H9 (cell line): ENCODE measurements around the gene DSCAM. TPM values are rescaled to one million over a fixed set of nuclear protein-coding genes. Genes with fewer than 3 reads are reported as not detected.

Source experiments
- DNase-seq: peaks from one replicate; pipeline ENCODE4 v3.0.0-alpha.2; 2017
- H2AFZ ChIP-seq: one replicate; pipeline ENCODE4 v1.6.1; 2013; ENCODE audit warnings: mild to moderate bottlenecking, low read length, control low read depth, moderate library complexity
- H2AK5ac ChIP-seq: 2 replicates; pipeline ENCODE4 v1.6.1; 2013; ENCODE audit warnings: low read length, control low read depth, mixed read lengths; ENCODE audit not compliant: insufficient read length
- H2BK120ac ChIP-seq: one replicate; pipeline ENCODE4 v1.6.1; 2013; ENCODE audit warnings: low read depth, mild to moderate bottlenecking, low read length, control low read depth, inconsistent platforms; ENCODE audit not compliant: poor library complexity, severe bottlenecking
- H2BK12ac ChIP-seq: 2 replicates; pipeline ENCODE4 v1.6.1; 2013; ENCODE audit warnings: low read length, control low read depth, mixed read lengths, low read depth; ENCODE audit not compliant: insufficient read length
- H2BK15ac ChIP-seq: 2 replicates; pipeline ENCODE4 v1.6.1; 2013; ENCODE audit warnings: low read depth, low read length, control low read depth
- H2BK20ac ChIP-seq: one replicate; pipeline ENCODE4 v1.6.1; 2013; ENCODE audit warnings: low read depth, mild to moderate bottlenecking, low read length, control low read depth, inconsistent platforms; ENCODE audit not compliant: poor library complexity, severe bottlenecking
- H2BK5ac ChIP-seq: 2 replicates; pipeline ENCODE4 v1.6.1; 2013; ENCODE audit warnings: low read length, control low read depth, mixed read lengths; ENCODE audit not compliant: insufficient read length
- H3K14ac ChIP-seq: 2 replicates; pipeline ENCODE4 v1.6.1; 2013; ENCODE audit warnings: low read length, control low read depth; ENCODE audit not compliant: insufficient read depth
- H3K18ac ChIP-seq: 2 replicates; pipeline ENCODE4 v1.6.1; 2013; ENCODE audit warnings: low read depth, mild to moderate bottlenecking, mixed read lengths, low read length, control low read depth; ENCODE audit not compliant: insufficient read length
- H3K23ac ChIP-seq: 2 replicates; pipeline ENCODE4 v1.6.1; 2013; ENCODE audit warnings: low read length, control low read depth, mixed read lengths, low read depth; ENCODE audit not compliant: insufficient read length
- H3K23me2 ChIP-seq: 2 replicates; pipeline ENCODE4 v1.6.1; 2013; ENCODE audit warnings: low read depth, mild to moderate bottlenecking, mixed read lengths, low read length, control low read depth; ENCODE audit not compliant: insufficient read length, poor library complexity, severe bottlenecking
- H3K27ac ChIP-seq: 2 replicates; pipeline ENCODE4 v1.5.1; 2013; ENCODE audit warnings: low read length, control low read depth, mixed read lengths, low read depth; ENCODE audit not compliant: insufficient read length
- H3K27me3 ChIP-seq: 2 replicates; pipeline ENCODE4 v1.6.1; 2013; ENCODE audit warnings: low read length, control low read depth, inconsistent platforms; ENCODE audit not compliant: insufficient read depth
- H3K4ac ChIP-seq: 2 replicates; pipeline ENCODE4 v1.6.1; 2013; ENCODE audit warnings: low read depth, mild to moderate bottlenecking, control low read depth, inconsistent platforms, low read length, moderate library complexity
- H3K4me1 ChIP-seq: 2 replicates; pipeline ENCODE4 v1.6.1; 2013; ENCODE audit warnings: low read length, control low read depth, inconsistent platforms; ENCODE audit not compliant: insufficient read depth
- H3K4me2 ChIP-seq: 2 replicates; pipeline ENCODE4 v1.6.1; 2013; ENCODE audit warnings: low read length, control low read depth, mixed read lengths; ENCODE audit not compliant: insufficient read length, insufficient read depth
- H3K56ac ChIP-seq: 2 replicates; pipeline ENCODE4 v1.6.1; 2013; ENCODE audit warnings: low read depth, mild to moderate bottlenecking, mixed read lengths, low read length, control low read depth; ENCODE audit not compliant: insufficient read length
- H3K79me1 ChIP-seq: 2 replicates; pipeline ENCODE4 v1.6.1; 2013; ENCODE audit warnings: low read depth, mild to moderate bottlenecking, moderate library complexity, low read length, control low read depth, inconsistent platforms; ENCODE audit not compliant: insufficient read depth, poor library complexity, severe bottlenecking
- H3K79me2 ChIP-seq: 2 replicates; pipeline ENCODE4 v1.6.1; 2013; ENCODE audit warnings: low read length, control low read depth, inconsistent platforms; ENCODE audit not compliant: insufficient read depth
- H3K9ac ChIP-seq: 2 replicates; pipeline ENCODE4 v1.6.1; 2013; ENCODE audit warnings: low read length, control low read depth, mixed read lengths; ENCODE audit not compliant: insufficient read length; ENCODE audit errors: extremely low read depth
- H3K9me3 ChIP-seq: one replicate; pipeline ENCODE4 v1.6.1; 2013; ENCODE audit warnings: low read depth, low read length, inconsistent platforms; ENCODE audit not compliant: control insufficient read depth
- H3T11ph ChIP-seq: one replicate; pipeline ENCODE4 v1.6.1; 2013; ENCODE audit warnings: mild to moderate bottlenecking, low read length, control low read depth, inconsistent platforms
- H4K20me1 ChIP-seq: one replicate; pipeline ENCODE4 v1.6.1; 2013; ENCODE audit not compliant: control insufficient read depth, insufficient read length, insufficient read depth
- H4K5ac ChIP-seq: 2 replicates; pipeline ENCODE4 v1.6.1; 2013; ENCODE audit warnings: low read depth, mild to moderate bottlenecking, mixed read lengths, low read length, control low read depth; ENCODE audit not compliant: insufficient read length
- H4K8ac ChIP-seq: replicated peaks from 2 replicates; pipeline ENCODE4 v1.6.1; 2013; ENCODE audit warnings: low read length, control low read depth, mixed read lengths, low read depth; ENCODE audit not compliant: insufficient read length
- H4K91ac ChIP-seq: 2 replicates; pipeline ENCODE4 v1.6.1; 2013; ENCODE audit warnings: low read depth, mild to moderate bottlenecking, moderate library complexity, mixed read lengths, low read length, control low read depth; ENCODE audit not compliant: insufficient read length
- H3K27ac Mint-ChIP-seq, 3 experiments: 2 replicates in 2 of 3; 3 replicates in 1 of 3; pipeline ENCODE4 v1.8.0; 2020 to 2021; ENCODE audit warnings: mixed read lengths in 3 of 3, mild to moderate bottlenecking in 1 of 3, moderate library complexity in 1 of 3
- H3K27me3 Mint-ChIP-seq: 2 replicates; pipeline ENCODE4 v1.8.0; 2021; ENCODE audit warnings: low read depth, mild to moderate bottlenecking, moderate library complexity, mixed read lengths
- H3K36me3 Mint-ChIP-seq, 3 experiments: 2 replicates in 2 of 3; 3 replicates in 1 of 3; pipeline ENCODE4 v1.8.0; 2020 to 2021; ENCODE audit warnings: low read depth in 3 of 3, mixed read lengths in 3 of 3; ENCODE audit not compliant: insufficient read depth in 1 of 3
- H3K4me1 Mint-ChIP-seq, 2 experiments: 2 replicates each; pipeline ENCODE4 v1.8.0; 2020; ENCODE audit warnings: mixed read lengths in 2 of 2
- H3K4me3 Mint-ChIP-seq, 2 experiments: 2 replicates in 1 of 2; 3 replicates in 1 of 2; pipeline ENCODE4 v1.8.0; 2020 to 2021; ENCODE audit warnings: mild to moderate bottlenecking in 2 of 2, mixed read lengths in 2 of 2, moderate library complexity in 1 of 2
- H3K9me3 Mint-ChIP-seq, 2 experiments: 2 replicates in 1 of 2; 3 replicates in 1 of 2; pipeline ENCODE4 v1.8.0; 2020; ENCODE audit warnings: mild to moderate bottlenecking in 2 of 2, mixed read lengths in 2 of 2, moderate library complexity in 1 of 2
- WGBS: extraction: QIAGEN DNeasy Blood & Tissue Kit; methylation state at CpG from one replicate; pipeline ENCODE4 v1.1.7; 2013; ENCODE audit warnings: missing lambda C conversion rate, low lambda C conversion rate, mixed read lengths; ENCODE audit not compliant: insufficient read length; ENCODE audit errors: extremely low coverage; 5-methylcytosine and 5-hydroxymethylcytosine counted together
- total RNA-seq: library from RNA; stranded (reverse); gene quantifications from 2 replicates; pipeline ENCODE4 v1.2.1, GENCODE V29; 2021
- TF ChIP-seq, protein P1 (sequence below): fragments of 200-600 bp; sonication (generic); conservative IDR thresholded peaks from 3 replicates; pipeline ENCODE4 v1.8.0; 2021; ENCODE audit warnings: antibody characterized with exemption, mild to moderate bottlenecking

Gene DSCAM
- total RNA-seq, 1 experiment from 2014 or later, result 0.17 TPM

DNA sequence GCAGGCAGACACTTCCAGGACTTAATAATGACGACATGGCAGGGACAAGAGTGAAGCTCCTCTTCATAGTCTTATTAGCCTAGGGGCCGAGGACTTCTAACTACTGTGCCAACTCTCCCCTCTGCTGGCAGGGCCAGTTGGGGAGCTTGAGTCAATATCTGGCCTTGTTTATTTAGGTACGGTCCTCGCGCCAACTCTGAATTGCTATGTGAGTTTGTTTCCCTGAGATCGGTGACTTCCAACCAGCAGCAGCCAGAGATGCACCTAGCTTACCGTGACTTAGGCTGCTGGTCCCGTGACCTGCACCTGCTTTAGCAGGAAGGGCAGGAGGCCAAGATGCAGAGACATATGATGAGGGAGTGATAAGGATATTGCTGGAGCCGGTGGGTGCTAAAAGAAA, 528.6 kb downstream of the DSCAM start:
- Histone ChIP-seq H3K27ac (no peak overlapping the region), H3K56ac (no peak overlapping the region), H2BK12ac (no peak overlapping the region), H3K4ac (no peak overlapping the region), H3K23me2 (no peaks in the 10 kb centered on the region), H3K4me1 (no peaks in the 10 kb centered on the region), H3K9me3 (no peaks in the 10 kb centered on the region), H3K14ac (no peak overlapping the region), H3K79me1 (no peaks in the 10 kb centered on the region), H4K8ac (no peak overlapping the region), H4K20me1 (no peaks in the 10 kb centered on the region), H4K5ac (no peak overlapping the region), H2AFZ (no peak overlapping the region), H3T11ph (no peak overlapping the region), H3K23ac (no peak overlapping the region), H3K18ac (no peak overlapping the region), H2BK5ac (no peak overlapping the region), H3K79me2 (no peaks in the 10 kb centered on the region), H4K91ac (no peak overlapping the region), H2BK15ac (no peak overlapping the region), H2BK120ac (no peak overlapping the region), H3K27me3 (no peaks in the 10 kb centered on the region), H3K9ac (no peak overlapping the region), H3K4me2 (no peak overlapping the region), H2AK5ac (no peak overlapping the region), H2BK20ac (no peak overlapping the region)
- TF ChIP-seq, protein P1, sequence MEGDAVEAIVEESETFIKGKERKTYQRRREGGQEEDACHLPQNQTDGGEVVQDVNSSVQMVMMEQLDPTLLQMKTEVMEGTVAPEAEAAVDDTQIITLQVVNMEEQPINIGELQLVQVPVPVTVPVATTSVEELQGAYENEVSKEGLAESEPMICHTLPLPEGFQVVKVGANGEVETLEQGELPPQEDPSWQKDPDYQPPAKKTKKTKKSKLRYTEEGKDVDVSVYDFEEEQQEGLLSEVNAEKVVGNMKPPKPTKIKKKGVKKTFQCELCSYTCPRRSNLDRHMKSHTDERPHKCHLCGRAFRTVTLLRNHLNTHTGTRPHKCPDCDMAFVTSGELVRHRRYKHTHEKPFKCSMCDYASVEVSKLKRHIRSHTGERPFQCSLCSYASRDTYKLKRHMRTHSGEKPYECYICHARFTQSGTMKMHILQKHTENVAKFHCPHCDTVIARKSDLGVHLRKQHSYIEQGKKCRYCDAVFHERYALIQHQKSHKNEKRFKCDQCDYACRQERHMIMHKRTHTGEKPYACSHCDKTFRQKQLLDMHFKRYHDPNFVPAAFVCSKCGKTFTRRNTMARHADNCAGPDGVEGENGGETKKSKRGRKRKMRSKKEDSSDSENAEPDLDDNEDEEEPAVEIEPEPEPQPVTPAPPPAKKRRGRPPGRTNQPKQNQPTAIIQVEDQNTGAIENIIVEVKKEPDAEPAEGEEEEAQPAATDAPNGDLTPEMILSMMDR, result no peak
- Mint-ChIP-seq H3K27ac (no peak overlapping the region), H3K4me3 (no peak overlapping the region), H3K36me3 (no peaks in the 10 kb centered on the region; a peak in 1 of 7 replicates), H3K9me3 (no peaks in the 10 kb centered on the region), H3K27me3 (no peaks in the 10 kb centered on the region; the same call in 1 of the 2 replicates), H3K4me1 (peaks cover 0 to 2% of the 10 kb centered on the region in 2 experiments; a peak in 3 of 4 replicates)
- DNase-seq, result no peak
- WGBS, result no CpG with 5 or more reads among the region's 9 CpGs
